Measurements from ENCODE around the gene CAPN13.

DNA sequence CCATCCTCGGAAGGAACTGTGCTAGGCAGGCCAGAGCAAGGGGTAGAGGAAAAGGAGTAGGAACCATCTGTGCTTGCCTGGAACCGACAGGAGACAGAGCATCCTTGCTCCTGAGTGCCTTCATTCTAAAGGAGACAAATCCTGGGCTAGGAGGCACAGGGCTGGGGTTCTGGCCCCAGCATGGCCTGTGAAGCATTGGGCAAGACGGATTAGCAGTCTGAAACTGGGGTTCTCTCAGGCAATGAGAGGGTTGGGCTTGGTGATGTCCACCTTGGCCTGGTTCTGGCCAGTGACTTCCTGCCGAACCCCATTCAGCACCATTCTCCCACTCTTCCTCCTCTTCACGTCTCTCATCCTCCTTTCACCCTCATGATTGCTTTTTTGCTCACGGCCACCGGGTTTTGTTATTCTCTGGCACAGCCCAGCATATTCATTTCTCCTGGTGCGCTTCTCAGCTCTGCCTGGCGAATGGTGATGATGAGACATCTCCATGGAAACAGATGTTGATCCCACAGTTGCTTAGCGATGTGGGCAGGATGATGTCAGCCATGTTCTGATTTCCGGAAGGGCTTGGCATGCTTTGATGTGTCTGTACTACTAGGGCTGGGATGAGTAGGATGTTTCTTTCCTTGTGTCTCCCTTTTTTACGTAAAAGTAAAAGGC, 127.7 kb downstream of the CAPN13 start:
- TF ChIP-seq, protein P1, sequence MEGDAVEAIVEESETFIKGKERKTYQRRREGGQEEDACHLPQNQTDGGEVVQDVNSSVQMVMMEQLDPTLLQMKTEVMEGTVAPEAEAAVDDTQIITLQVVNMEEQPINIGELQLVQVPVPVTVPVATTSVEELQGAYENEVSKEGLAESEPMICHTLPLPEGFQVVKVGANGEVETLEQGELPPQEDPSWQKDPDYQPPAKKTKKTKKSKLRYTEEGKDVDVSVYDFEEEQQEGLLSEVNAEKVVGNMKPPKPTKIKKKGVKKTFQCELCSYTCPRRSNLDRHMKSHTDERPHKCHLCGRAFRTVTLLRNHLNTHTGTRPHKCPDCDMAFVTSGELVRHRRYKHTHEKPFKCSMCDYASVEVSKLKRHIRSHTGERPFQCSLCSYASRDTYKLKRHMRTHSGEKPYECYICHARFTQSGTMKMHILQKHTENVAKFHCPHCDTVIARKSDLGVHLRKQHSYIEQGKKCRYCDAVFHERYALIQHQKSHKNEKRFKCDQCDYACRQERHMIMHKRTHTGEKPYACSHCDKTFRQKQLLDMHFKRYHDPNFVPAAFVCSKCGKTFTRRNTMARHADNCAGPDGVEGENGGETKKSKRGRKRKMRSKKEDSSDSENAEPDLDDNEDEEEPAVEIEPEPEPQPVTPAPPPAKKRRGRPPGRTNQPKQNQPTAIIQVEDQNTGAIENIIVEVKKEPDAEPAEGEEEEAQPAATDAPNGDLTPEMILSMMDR (IDR thresholded peaks at IDR 0.05; ENCODE audit: low read depth, low read length), result no peak
- TF ChIP-seq EZH2phosphoT487 (IDR thresholded peaks at IDR 0.05; ENCODE audit: low read depth), result no peak

Data from OCI-LY3 (cell line).